GM12872 (cell line): Measurements from ENCODE around the gene WNT5B.

Experiments used
- TF ChIP-seq, protein P1 (sequence below): IDR thresholded peaks from 3 replicates; pipeline ENCODE4 v1.5.1; 2011; ENCODE audit warnings: low read depth, mild to moderate bottlenecking, low read length, moderate library complexity; ENCODE audit not compliant: insufficient read depth

WNT5B gene

DNA sequence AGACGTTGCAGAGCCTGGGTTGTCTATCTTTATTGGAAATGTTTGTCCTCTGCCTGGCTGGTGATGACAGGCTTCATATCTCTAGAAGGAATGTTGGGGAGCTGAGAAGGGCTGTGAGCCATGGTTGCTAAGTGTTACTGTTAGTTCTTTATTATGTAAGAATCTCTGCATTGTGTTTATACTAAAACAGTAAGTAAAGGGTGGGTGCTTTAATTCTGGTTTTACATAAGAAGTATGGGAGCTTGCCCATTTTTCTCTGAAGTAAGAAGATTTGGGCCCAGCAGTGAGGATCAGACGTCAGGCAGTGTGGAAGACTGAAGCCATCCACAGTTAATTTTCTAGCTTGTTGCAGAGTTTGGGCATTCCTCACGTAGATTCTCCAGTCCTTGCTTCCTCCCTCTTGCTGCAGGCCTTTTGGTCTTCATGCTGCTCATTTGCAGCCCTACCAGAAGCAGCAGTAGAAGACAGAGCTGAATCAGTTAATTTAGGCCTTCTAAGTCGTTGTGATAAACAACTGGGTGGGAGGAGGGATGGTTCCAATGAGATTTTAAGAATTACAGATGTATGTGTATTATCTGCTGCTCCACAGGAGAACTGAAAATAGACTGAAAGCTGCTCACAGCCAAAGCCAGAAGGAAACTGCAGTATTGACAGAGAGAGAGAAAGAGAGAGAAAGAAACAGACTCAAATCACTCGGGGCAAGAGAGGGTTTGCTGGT lies 21.4 kb downstream of the WNT5B start:
- TF ChIP-seq, protein P1, sequence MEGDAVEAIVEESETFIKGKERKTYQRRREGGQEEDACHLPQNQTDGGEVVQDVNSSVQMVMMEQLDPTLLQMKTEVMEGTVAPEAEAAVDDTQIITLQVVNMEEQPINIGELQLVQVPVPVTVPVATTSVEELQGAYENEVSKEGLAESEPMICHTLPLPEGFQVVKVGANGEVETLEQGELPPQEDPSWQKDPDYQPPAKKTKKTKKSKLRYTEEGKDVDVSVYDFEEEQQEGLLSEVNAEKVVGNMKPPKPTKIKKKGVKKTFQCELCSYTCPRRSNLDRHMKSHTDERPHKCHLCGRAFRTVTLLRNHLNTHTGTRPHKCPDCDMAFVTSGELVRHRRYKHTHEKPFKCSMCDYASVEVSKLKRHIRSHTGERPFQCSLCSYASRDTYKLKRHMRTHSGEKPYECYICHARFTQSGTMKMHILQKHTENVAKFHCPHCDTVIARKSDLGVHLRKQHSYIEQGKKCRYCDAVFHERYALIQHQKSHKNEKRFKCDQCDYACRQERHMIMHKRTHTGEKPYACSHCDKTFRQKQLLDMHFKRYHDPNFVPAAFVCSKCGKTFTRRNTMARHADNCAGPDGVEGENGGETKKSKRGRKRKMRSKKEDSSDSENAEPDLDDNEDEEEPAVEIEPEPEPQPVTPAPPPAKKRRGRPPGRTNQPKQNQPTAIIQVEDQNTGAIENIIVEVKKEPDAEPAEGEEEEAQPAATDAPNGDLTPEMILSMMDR = no peak

DNA sequence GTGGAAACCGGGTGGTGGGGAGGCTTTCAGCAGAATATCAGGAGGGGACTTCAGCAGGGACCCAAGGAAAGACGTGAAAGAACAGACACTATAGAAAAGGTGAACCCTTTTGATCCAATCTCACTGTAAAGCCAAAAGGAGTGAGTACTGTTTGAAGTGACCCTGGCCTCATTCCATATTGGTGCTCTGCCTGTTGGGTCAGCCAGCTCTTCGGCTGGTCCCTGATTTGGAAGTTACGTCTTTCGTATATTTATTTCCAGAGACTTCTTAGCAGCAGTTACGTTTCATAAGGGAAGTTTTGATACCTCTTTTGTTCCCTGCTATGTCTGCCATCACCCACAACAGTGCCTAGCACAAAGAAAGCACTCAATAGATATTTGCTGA lies 21.9 kb downstream of the WNT5B start:
- TF ChIP-seq, protein P1 = no peak

DNA sequence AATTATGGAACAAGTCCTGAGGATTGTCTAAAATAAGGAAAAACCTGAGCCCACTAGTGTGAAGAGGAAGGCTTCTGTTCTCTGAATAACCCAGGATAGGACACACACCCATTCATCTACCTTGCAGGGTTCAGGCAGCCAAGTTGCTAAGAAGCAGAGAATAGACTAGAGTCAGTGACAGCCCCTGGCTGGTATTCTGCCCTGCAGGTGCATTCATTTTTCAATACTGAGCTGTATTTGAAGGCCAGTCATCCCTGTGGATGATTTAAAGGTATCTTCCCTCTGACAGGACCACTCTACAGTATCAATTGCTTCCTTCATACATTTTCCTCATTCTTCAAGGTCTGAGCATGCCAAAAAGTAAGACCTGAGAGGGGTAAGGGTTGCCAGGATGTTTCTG lies 22.9 kb downstream of the WNT5B start:
- TF ChIP-seq, protein P1 = no peak

DNA sequence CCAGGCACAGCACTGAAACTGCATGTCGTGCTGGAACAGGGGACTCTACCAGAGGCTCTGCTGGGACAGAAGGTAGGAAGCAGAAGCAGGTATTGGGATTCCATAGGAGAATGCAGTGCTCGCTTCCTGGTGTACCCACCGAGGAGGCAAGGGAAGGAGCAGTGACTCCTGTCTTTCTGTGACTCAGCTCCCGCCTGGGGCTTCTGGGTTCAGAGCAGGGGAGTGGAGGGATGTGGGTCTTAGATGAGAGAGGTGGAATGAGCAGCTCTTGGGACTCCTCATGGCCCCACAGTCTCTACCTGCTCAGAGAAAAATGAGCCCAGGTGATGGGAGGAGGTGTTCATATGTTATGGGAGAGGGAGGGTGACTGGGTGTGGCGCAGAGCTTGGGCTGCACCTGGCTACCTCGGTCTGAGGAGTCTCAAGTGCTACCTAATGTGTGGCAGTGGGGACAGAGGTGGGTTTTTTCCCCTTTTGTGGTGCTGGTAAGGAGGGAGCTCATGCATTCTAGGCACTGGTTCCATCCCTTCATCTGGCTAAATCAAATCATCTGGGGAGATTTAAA lies 26.3 kb downstream of the WNT5B start:
- TF ChIP-seq, protein P1 = no peak

DNA sequence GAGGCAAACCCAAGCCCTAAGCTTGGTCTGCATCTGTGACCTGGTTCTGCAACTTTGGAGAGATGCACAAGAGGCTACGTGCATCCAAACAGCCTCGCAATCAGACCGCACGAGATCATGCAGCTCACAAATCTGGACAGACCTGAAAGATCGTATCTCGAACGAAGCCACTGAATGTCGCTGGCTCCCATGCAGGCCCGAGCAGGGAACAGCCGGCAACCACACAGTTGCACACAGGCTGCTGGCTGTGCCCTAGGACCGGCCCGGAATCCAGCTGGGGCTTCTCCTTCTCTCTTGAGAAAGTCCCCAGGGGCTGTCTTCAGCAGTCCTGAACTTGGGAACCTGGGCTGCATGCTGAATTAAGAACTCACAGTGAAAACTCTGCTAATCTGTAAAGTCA lies 27.9 kb downstream of the WNT5B start:
- TF ChIP-seq, protein P1 = no peak

DNA sequence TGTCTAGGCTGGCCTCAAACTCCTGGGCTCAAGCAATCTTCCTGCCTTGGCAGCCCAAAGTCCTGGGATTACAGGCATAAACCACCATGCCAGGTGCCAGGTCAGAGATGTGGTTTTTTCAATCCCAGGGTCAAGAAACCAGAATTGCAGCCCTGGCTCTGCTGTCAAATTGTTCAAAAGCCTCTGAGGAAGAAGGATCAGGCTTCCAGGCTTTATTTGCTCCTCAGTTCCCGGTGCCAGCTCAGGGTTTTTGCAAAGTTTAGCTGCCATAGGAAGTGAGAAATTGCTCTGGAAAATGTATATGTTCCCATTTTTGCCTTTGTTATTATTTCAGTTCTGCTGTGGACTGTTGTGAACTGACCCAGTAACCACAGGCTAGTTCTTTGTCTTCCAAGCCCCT lies 28.7 kb downstream of the WNT5B start:
- TF ChIP-seq, protein P1 = no peak

DNA sequence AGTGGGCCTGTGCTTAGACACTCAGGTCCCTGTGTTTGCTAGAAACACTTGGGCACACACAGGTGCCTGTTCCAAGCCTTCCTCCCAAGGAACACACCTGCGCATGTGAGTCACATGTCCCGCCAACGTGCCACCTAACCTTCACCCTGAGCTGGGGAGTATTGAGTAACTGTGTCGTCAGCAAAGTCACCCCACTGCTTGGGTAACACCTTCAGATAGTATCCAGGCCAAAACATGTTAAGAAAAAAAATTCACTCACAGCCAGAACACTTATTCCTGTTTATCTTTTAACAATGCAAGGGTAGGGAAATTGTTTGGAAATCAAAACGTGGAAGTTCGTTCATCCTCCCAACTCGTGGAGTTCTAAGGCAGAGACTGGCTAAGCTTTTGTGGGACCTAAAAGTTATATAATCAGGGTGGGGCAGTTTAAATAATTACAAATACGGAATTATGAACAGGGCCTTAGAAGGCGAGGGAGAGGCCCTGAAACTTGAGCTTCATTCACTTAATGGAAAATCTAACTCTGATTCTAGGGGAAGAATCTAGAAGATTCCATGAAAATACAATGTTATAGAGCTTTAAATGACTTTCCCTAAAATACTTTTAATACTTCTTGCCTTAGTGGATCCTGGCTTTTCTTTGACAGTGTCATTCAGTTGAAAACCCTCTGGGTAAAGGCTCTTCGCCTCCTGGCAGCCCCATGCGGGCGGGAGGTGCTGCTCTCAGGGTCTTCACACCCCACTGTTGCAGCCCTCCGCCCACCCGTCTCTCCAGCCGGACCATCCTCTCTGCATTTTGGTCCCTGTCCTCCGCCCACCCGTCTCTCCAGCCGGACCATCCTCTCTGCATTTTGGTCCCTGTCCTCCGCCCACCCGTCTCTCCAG lies 31.5 kb downstream of the WNT5B start:
- TF ChIP-seq, protein P1 = no peak
